ENCODE data around the gene RASA3. TPM values are rescaled to one million over a fixed set of nuclear protein-coding genes. Genes with fewer than 3 reads are reported as not detected.

RASA3 gene
- total RNA-seq, 1 donor from 2014 or later = 44.8 TPM

DNA sequence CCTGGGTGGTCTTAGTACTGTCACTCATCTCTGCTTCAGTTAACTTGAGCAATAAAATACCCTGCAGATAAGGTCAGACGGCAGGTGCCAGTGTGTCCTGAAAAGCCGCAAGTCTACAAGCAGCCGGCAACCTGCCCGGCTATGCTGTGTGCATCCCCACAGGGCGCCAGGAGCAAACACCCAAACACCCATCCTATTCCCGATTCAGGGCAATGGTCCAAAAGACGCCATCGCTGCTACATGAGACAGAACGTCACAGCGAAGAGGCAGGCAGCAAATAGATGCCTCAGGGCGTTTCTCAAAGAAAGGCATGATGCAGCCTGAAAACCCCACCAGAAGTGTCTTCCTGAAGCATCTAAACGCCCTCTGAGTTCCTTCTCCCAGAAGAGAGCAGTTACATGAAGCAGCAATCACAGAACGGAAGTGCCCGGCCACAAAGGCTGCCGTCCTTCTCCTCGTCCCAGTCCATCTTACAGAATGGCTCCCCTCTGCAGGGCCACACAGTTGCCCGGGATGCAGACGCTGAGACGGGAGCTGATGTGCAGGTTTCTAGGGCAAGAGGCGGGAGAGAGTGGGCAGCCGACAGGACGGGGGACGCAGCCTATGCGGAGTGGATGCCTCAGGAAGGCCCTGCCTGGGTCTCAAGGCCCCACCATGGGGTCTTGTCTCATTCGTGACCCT lies 35.1 kb downstream of the RASA3 start:
- H3K9me3 Mint-ChIP-seq (ENCODE audit: unreplicated experiment) = peaks cover 8% of the 10 kb centered on the region
- peak overlapping the region; percentile 3 for H3K4me3 Mint-ChIP-seq (ENCODE audit: unreplicated experiment)
- no peak for TF ChIP-seq CTCF (IDR thresholded peaks at IDR 0.05)
- peaks cover 11% of the 10 kb centered on the region for H3K36me3 Mint-ChIP-seq (ENCODE audit: unreplicated experiment)
- DNase-seq (ENCODE audit: extremely low spot score, unreplicated experiment) = no peak
- H3K4me1 Mint-ChIP-seq (ENCODE audit: unreplicated experiment) = peaks cover 53% of the 10 kb centered on the region
- H3K27ac Mint-ChIP-seq (ENCODE audit: unreplicated experiment) = peak overlapping the region; percentile 61
- H3K27me3 Mint-ChIP-seq (ENCODE audit: unreplicated experiment) = no peaks in the 10 kb centered on the region

DNA sequence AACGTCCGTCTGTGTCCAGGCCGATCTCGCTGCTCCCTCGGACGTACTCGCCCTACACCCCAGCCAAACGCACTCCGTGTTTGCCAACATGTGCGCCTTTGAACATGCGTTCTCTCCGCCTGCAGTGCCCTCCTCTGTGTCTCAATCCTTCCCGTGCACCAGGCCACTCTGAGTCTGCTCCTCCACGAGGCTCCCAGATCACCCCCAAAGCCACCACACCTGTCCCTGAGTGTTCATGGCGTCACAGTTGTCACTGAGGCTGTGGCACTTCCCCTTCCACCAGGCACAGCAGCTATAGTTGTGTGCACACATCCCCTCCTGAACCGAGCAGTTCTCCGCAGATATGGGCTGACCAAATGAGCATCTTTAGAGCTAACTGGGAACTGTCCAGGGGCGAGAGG lies 35.6 kb downstream of the RASA3 start:
- no peaks in the 10 kb centered on the region for H3K27me3 Mint-ChIP-seq (ENCODE audit: unreplicated experiment)
- peaks cover 15% of the 10 kb centered on the region for H3K36me3 Mint-ChIP-seq (ENCODE audit: unreplicated experiment)
- no peak for DNase-seq (ENCODE audit: extremely low spot score, unreplicated experiment)
- no peak overlapping the region for H3K27ac Mint-ChIP-seq (ENCODE audit: unreplicated experiment)
- H3K4me3 Mint-ChIP-seq (ENCODE audit: unreplicated experiment) = no peak overlapping the region
- TF ChIP-seq CTCF (IDR thresholded peaks at IDR 0.05) = no peak
- H3K4me1 Mint-ChIP-seq (ENCODE audit: unreplicated experiment) = peaks cover 50% of the 10 kb centered on the region
- peaks cover 13% of the 10 kb centered on the region for H3K9me3 Mint-ChIP-seq (ENCODE audit: unreplicated experiment)

GRCh38 chr13:114096031-114096485 lies 36.4 kb downstream of the RASA3 start:
- no peak overlapping the region for H3K4me3 Mint-ChIP-seq (ENCODE audit: unreplicated experiment)

GRCh38 chr13:114095486-114095885 lies 36.9 kb downstream of the RASA3 start:
- Mint-ChIP-seq H3K9me3 (ENCODE audit: unreplicated experiment) (peaks cover 21% of the 10 kb centered on the region), H3K27me3 (ENCODE audit: unreplicated experiment) (no peaks in the 10 kb centered on the region), H3K4me1 (ENCODE audit: unreplicated experiment) (peaks cover 37% of the 10 kb centered on the region), H3K4me3 (ENCODE audit: unreplicated experiment) (no peak overlapping the region), H3K36me3 (ENCODE audit: unreplicated experiment) (peaks cover 15% of the 10 kb centered on the region), H3K27ac (ENCODE audit: unreplicated experiment) (no peak overlapping the region)
- no peak for DNase-seq (ENCODE audit: extremely low spot score, unreplicated experiment)
- TF ChIP-seq CTCF (IDR thresholded peaks at IDR 0.05) = no peak

More at GRCh38 chr13:114096031-114096485, 36.4 kb downstream of the RASA3 start:
- no peak for TF ChIP-seq CTCF (IDR thresholded peaks at IDR 0.05)
- Mint-ChIP-seq H3K4me1 (ENCODE audit: unreplicated experiment) (peaks cover 43% of the 10 kb centered on the region), H3K27me3 (ENCODE audit: unreplicated experiment) (no peaks in the 10 kb centered on the region), H3K27ac (ENCODE audit: unreplicated experiment) (no peak overlapping the region), H3K9me3 (ENCODE audit: unreplicated experiment) (peaks cover 19% of the 10 kb centered on the region), H3K36me3 (ENCODE audit: unreplicated experiment) (peaks cover 15% of the 10 kb centered on the region)
- DNase-seq (ENCODE audit: extremely low spot score, unreplicated experiment) = no peak

DNA sequence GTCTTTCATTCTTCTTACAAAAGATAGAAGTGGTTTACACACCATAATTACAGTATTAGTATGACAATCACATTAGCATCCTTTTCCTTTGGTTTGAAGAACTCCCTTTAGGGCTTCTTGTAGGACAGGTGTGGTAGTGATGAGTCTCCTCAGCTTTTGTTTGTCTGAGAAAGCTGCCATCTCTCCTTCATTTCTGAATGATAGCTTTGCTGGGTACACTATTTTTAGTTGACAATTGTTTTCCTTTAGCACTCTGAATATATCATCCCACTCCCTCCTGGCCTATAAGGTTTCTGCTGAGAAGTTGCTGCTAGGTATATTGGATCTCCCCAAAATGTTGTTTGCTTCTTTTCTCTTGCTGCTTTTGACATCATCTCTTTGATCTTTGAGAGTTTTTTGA lies 39.3 kb downstream of the RASA3 start:
- no peak overlapping the region for H3K4me3 Mint-ChIP-seq (ENCODE audit: unreplicated experiment)
- H3K9me3 Mint-ChIP-seq (ENCODE audit: unreplicated experiment) = peaks cover 21% of the 10 kb centered on the region
- H3K4me1 Mint-ChIP-seq (ENCODE audit: unreplicated experiment) = peaks cover 22% of the 10 kb centered on the region
- no peak for TF ChIP-seq CTCF (IDR thresholded peaks at IDR 0.05)
- H3K36me3 Mint-ChIP-seq (ENCODE audit: unreplicated experiment) = peaks cover 15% of the 10 kb centered on the region
- DNase-seq (ENCODE audit: extremely low spot score, unreplicated experiment) = no peak
- H3K27me3 Mint-ChIP-seq (ENCODE audit: unreplicated experiment) = no peaks in the 10 kb centered on the region
- H3K27ac Mint-ChIP-seq (ENCODE audit: unreplicated experiment) = no peak overlapping the region
